ENCODE data around the gene FHIT. TPM values are rescaled to one million over a fixed set of nuclear protein-coding genes. Genes with fewer than 3 reads are reported as not detected.

Gene FHIT
- total and polyA plus RNA-seq, 2 donors from 2014 or later: 20.2 to 61.2 TPM

DNA sequence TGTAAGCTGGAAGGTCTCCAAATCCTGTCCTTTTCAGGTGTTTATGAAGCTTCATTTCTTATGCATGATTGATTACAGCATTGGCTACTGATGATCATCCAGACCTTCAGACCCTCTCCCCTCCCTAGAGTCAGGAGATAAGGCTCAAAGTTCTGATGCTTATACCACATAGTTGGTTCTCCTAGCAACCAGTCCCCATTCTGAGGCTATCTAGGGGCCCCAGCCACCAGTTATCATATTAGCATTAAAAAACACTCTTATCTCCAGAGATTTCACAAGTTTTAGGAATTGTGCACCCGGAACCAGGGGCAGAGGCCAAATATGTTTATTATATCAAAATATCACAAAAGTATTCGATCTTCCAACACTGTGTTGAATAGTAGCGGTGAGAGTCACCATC lies 953.1 kb downstream of the FHIT start:
- H3K27me3 ChIP-seq (ENCODE audit: control insufficient read depth, insufficient read depth, low read length): no peaks in the 10 kb centered on the region
- H3K27ac ChIP-seq (ENCODE audit: low read depth in 2 of 2, low read length in 2 of 2): no peak overlapping the region
- H3K4me3 ChIP-seq (ENCODE audit: low read length in 3 of 3): no peak overlapping the region
- intact Hi-C loops (cut with DNase I): no loop called here
- no peak overlapping the region for H3K9ac ChIP-seq (ENCODE audit: low read length in 3 of 3)
- TF ChIP-seq, protein P1, sequence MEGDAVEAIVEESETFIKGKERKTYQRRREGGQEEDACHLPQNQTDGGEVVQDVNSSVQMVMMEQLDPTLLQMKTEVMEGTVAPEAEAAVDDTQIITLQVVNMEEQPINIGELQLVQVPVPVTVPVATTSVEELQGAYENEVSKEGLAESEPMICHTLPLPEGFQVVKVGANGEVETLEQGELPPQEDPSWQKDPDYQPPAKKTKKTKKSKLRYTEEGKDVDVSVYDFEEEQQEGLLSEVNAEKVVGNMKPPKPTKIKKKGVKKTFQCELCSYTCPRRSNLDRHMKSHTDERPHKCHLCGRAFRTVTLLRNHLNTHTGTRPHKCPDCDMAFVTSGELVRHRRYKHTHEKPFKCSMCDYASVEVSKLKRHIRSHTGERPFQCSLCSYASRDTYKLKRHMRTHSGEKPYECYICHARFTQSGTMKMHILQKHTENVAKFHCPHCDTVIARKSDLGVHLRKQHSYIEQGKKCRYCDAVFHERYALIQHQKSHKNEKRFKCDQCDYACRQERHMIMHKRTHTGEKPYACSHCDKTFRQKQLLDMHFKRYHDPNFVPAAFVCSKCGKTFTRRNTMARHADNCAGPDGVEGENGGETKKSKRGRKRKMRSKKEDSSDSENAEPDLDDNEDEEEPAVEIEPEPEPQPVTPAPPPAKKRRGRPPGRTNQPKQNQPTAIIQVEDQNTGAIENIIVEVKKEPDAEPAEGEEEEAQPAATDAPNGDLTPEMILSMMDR (IDR thresholded peaks at IDR 0.05; ENCODE audit: borderline replicate concordance, extremely low read depth, insufficient read depth): no peak
- no peak for FAIRE-seq
- no peaks in the 10 kb centered on the region for H3K9me3 ChIP-seq (ENCODE audit: control insufficient read depth in 2 of 3, insufficient read depth in 1 of 3, low read length in 3 of 3)
- no peaks in the 10 kb centered on the region for H3K4me1 ChIP-seq (ENCODE audit: control insufficient read depth in 2 of 3, insufficient read depth in 2 of 3, low read depth in 1 of 3, low read length in 3 of 3)
- no peaks in the 10 kb centered on the region for H3K36me3 ChIP-seq (ENCODE audit: control insufficient read depth in 2 of 3, insufficient read depth in 3 of 3, low read length in 3 of 3)
- no peak for DNase-seq

DNA sequence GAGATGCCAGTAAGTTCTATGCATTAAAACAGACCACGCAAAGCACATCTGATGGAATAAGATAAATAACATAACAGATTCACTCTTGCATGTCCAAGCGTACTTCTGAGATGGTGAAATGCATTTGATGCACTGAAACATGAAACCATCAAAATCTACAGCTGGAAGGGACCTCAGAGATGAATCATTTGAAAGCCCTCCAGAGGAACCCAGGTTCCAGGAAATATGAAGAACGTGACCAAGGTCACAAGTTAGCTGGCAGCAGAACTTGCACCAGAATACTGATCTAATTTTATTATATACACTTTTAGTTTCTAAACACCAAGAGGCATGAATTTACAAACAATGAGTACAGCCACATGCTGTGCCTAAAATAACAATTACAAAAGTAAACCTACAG lies 957.1 kb downstream of the FHIT start:
- no peaks in the 10 kb centered on the region for H3K27me3 ChIP-seq (ENCODE audit: control insufficient read depth, insufficient read depth, low read length)
- H3K9ac ChIP-seq (ENCODE audit: low read length in 3 of 3): no peak overlapping the region
- TF ChIP-seq, protein P1 (IDR thresholded peaks at IDR 0.05; ENCODE audit: borderline replicate concordance, extremely low read depth, insufficient read depth): no peak
- no peak overlapping the region for H3K4me3 ChIP-seq (ENCODE audit: low read length in 3 of 3)
- FAIRE-seq (no peak), DNase-seq (peak in 2 of 5 donors; percentile 10 to 22)
- no peak overlapping the region for H3K27ac ChIP-seq (ENCODE audit: low read depth in 2 of 2, low read length in 2 of 2)
- H3K4me1 ChIP-seq (ENCODE audit: control insufficient read depth in 2 of 3, insufficient read depth in 2 of 3, low read depth in 1 of 3, low read length in 3 of 3): no peaks in the 10 kb centered on the region
- H3K36me3 ChIP-seq (ENCODE audit: control insufficient read depth in 2 of 3, insufficient read depth in 3 of 3, low read length in 3 of 3): no peaks in the 10 kb centered on the region
- H3K9me3 ChIP-seq (ENCODE audit: control insufficient read depth in 2 of 3, insufficient read depth in 1 of 3, low read length in 3 of 3): no peaks in the 10 kb centered on the region
- intact Hi-C loops (cut with DNase I): no loop called here

DNA sequence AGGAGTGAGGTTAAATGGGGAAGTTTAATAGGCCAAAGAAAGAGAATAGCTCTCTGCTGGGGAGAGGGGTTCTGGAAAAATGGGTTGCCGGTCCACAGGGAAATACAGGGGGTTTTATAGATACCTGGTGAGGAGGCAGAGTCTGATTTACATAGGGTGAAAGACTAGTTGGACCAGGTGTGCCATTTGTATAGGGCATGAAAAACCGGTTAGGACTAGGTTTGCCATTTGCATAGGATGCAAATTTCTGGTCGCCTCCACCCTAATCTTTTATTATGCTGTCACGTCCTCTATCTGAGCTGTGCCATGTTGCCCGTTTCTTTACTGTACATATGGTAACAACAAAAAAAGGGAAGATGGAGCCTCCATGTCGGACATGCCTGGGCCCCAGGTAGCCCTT lies 960.1 kb downstream of the FHIT start:
- Histone ChIP-seq H3K4me1 (ENCODE audit: control insufficient read depth in 2 of 3, insufficient read depth in 2 of 3, low read depth in 1 of 3, low read length in 3 of 3) (no peaks in the 10 kb centered on the region), H3K36me3 (ENCODE audit: control insufficient read depth in 2 of 3, insufficient read depth in 3 of 3, low read length in 3 of 3) (no peaks in the 10 kb centered on the region), H3K27me3 (ENCODE audit: control insufficient read depth, insufficient read depth, low read length) (no peaks in the 10 kb centered on the region), H3K9ac (ENCODE audit: low read length in 3 of 3) (no peak overlapping the region), H3K27ac (ENCODE audit: low read depth in 2 of 2, low read length in 2 of 2) (no peak overlapping the region), H3K4me3 (ENCODE audit: low read length in 3 of 3) (no peak overlapping the region), H3K9me3 (ENCODE audit: control insufficient read depth in 2 of 3, insufficient read depth in 1 of 3, low read length in 3 of 3) (no peaks in the 10 kb centered on the region)
- no peak for DNase-seq
- no peak for FAIRE-seq
- TF ChIP-seq, protein P1 (IDR thresholded peaks at IDR 0.05; ENCODE audit: borderline replicate concordance, extremely low read depth, insufficient read depth): no peak
- intact Hi-C loops (cut with DNase I): no loop called here

DNA sequence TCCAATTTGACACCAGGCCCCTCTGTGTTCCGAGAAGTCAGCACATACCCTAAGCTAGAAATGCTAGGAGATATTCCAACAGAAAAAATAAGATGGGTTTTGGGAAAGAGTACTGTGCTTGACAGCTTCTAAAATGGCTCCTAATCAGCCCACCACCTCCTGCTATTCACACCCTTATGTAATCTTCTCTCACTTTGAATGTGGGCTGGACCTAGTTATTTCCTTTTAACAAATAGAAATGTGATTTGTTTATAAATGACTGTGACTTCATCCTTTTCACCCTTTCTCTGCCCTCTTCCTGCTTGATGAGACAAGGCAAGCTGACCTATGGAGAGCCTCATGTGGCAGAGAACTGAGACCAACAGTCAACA lies 961.1 kb downstream of the FHIT start:
- intact Hi-C loops (cut with DNase I): no loop called here
- H3K9me3 ChIP-seq (ENCODE audit: control insufficient read depth in 2 of 3, insufficient read depth in 1 of 3, low read length in 3 of 3): no peaks in the 10 kb centered on the region
- DNase-seq (no peak), FAIRE-seq (no peak)
- no peak overlapping the region for H3K9ac ChIP-seq (ENCODE audit: low read length in 3 of 3)
- TF ChIP-seq, protein P1 (IDR thresholded peaks at IDR 0.05; ENCODE audit: borderline replicate concordance, extremely low read depth, insufficient read depth): no peak
- no peak overlapping the region for H3K27ac ChIP-seq (ENCODE audit: low read depth in 2 of 2, low read length in 2 of 2)
- no peaks in the 10 kb centered on the region for H3K36me3 ChIP-seq (ENCODE audit: control insufficient read depth in 2 of 3, insufficient read depth in 3 of 3, low read length in 3 of 3)
- H3K27me3 ChIP-seq (ENCODE audit: control insufficient read depth, insufficient read depth, low read length): no peaks in the 10 kb centered on the region
- H3K4me3 ChIP-seq (ENCODE audit: low read length in 3 of 3): no peak overlapping the region
- H3K4me1 ChIP-seq (ENCODE audit: control insufficient read depth in 2 of 3, insufficient read depth in 2 of 3, low read depth in 1 of 3, low read length in 3 of 3): no peaks in the 10 kb centered on the region

Measured in kidney (tissue), 14 donors.